Transverse colon (tissue), 4 donors: ENCODE measurements around the gene FAM120B. TPM values are rescaled to one million over a fixed set of nuclear protein-coding genes. Genes with fewer than 3 reads are reported as not detected.

ENCODE experiments used
- DNase-seq: peaks from one replicate; pipeline ENCODE4 v3.0.0-alpha.2; 2019
- H3K27ac ChIP-seq, 4 donors: fragments of 200-600 bp; sonication (generic); 2 replicates each; pipeline ENCODE4 v1.5.1; 2016 to 2018; ENCODE audit warnings: inconsistent platforms in 4 of 4
- H3K27me3 ChIP-seq: fragments of 200-600 bp; sonication (generic); 2 replicates; pipeline ENCODE4 v1.5.1; 2017; ENCODE audit warnings: inconsistent platforms
- H3K36me3 ChIP-seq, 4 donors: fragments of 200-600 bp; sonication (generic); 2 replicates each; pipeline ENCODE4 v1.5.1; 2017 to 2019; ENCODE audit warnings: inconsistent platforms in 4 of 4
- H3K4me1 ChIP-seq, 4 donors: fragments of 200-600 bp; sonication (generic); 2 replicates each; pipeline ENCODE4 v1.5.1; 2017 to 2020; ENCODE audit warnings: inconsistent platforms in 4 of 4
- H3K4me3 ChIP-seq, 4 donors: fragments of 200-600 bp; sonication (generic); 1 replicate in 1 of 4; 2 replicates in 3 of 4; pipeline versions ENCODE4 v1.5.1 to v1.6.1; 2017 to 2019; ENCODE audit warnings: inconsistent platforms in 4 of 4
- H3K9me3 ChIP-seq, 2 donors: fragments of 200-600 bp; sonication (generic); 2 replicates each; pipeline ENCODE4 v1.5.1; 2017 to 2019; ENCODE audit warnings: inconsistent platforms in 2 of 2
- CTCF ChIP-seq, 5 experiments: fragments of 200-600 bp in 3 of 5; fragments of 450-650 bp in 2 of 5; sonication (generic) in 3 of 5; IDR thresholded peaks; 1 replicate in 2 of 5; 2 replicates in 3 of 5; pipeline ENCODE4 v1.5.1; 2016 to 2017; ENCODE audit warnings: antibody characterized with exemption in 5 of 5, inconsistent platforms in 3 of 5, mild to moderate bottlenecking in 2 of 5, moderate library complexity in 1 of 5
- EP300 ChIP-seq: sonication (generic); formaldehyde crosslinking; IDR thresholded peaks from one replicate; pipeline ENCODE4 v1.6.1; 2017; ENCODE audit warnings: antibody characterized with exemption, low read depth
- POLR2A ChIP-seq: fragments of 450-650 bp; IDR thresholded peaks from one replicate; pipeline ENCODE4 v1.6.1; 2016; ENCODE audit warnings: antibody characterized with exemption, mild to moderate bottlenecking, moderate library complexity
- POLR2AphosphoS5 ChIP-seq, 3 donors: sonication (generic); formaldehyde crosslinking; IDR thresholded peaks; one replicate each; pipeline ENCODE4 v1.6.1; 2016; ENCODE audit warnings: antibody characterized with exemption in 3 of 3
- WGBS, 2 donors: methylation state at CpG; one replicate each; pipeline ENCODE4 v1.1.5; 2018; ENCODE audit warnings: low coverage in 1 of 2; 5-methylcytosine and 5-hydroxymethylcytosine counted together
- in situ Hi-C, 4 donors: fragments of 200-750 bp; cut with MboI; loops; one replicate each; pipeline versions ENCODE4 v1.15.0 to v1.15.1; 2017; ENCODE audit warnings: low sequenced_read_pairs in 3 of 4, low pct_ligation_motif_present in 1 of 4, low pct_unique_long_range_greater_than_20kb in 1 of 4
- intact Hi-C: fragments of 100-400 bp; cut with DNase I; formaldehyde crosslinking; loops from one replicate; pipeline ENCODE4 v1.15.1; 2023; ENCODE audit warnings: low total_unique reads
- total RNA-seq, 4 donors: library from RNA; depleted of rRNA; stranded (reverse); fragments of >200 nt; gene quantifications; one replicate each; pipeline ENCODE4 v1.1.0, GENCODE V29; 2016

The FAM120B gene
- total RNA-seq, 4 donors from 2014 or later = 24.7 to 35.9 (median 26.7) TPM

- intact Hi-C loops (no loop called here), in situ Hi-C loops (no loop called here)
- Histone ChIP-seq H3K27ac (no peak overlapping the region), H3K27me3 (peaks cover 19% of the 10 kb centered on the region), H3K36me3 (no peaks in the 10 kb centered on the region), H3K4me1 (peaks cover 6 to 32% (median 19%) of the 10 kb centered on the region in 4 donors), H3K4me3 (no peak overlapping the region), H3K9me3 (no peaks in the 10 kb centered on the region)
- TF ChIP-seq CTCF (IDR thresholded peaks at IDR 0.05) = no peak
- TF ChIP-seq EP300 = no peak
- no peak for TF ChIP-seq POLR2A
- TF ChIP-seq POLR2AphosphoS5 (IDR thresholded peaks at IDR 0.05) = no peak
- 94 to 100% methylated on average over 1 to 51 of the region's 60 CpGs for WGBS, 2 donors
- DNase-seq = no peak
Observed at GRCh38 chr6:170283212-170284081, 23.1 kb upstream of the FAM120B start.

DNA sequence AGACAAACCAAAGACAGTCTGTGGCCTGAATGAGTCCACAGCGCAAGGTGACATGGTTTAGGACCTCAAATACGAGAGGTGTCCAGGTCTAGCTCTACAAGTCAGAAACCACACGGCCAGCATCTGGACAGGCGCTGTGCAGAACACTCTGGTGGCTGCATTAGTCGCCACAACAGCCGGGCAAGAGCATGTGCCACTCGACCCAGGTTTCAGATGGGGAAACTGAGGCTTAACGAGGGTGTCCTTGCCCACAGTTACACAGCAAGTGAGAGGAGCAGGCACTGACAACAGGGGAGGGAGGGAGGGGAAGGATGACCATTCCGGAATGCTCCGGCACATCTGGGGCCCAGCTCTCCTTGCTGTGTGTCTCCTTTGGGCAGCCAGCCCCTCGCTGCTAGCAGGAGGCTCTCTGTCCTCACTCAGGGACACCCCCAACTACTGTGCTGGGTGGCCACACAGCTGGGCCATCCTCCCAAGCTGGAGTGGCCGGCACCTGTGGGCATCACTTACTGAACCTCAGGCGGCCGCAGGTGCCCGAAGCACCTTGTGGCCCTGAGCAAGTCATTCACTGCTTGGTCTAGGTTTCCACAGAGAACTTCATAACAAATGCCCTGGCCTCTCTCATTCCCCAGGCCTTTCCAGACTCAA is 22.3 kb upstream of the FAM120B start:
- intact Hi-C loops (no loop called here), in situ Hi-C loops (no loop called here)
- peaks cover 6 to 32% (median 27%) of the 10 kb centered on the region in 4 donors for H3K4me1 ChIP-seq
- 89% methylated on average over 15 of the region's 15 CpGs; no CpG with 5 or more reads in 1 of the 2 donors for WGBS, 2 donors
- H3K27ac ChIP-seq = no peak overlapping the region
- no peak for TF ChIP-seq POLR2A
- no peak for TF ChIP-seq POLR2AphosphoS5 (IDR thresholded peaks at IDR 0.05)
- no peak for TF ChIP-seq EP300
- TF ChIP-seq CTCF (IDR thresholded peaks at IDR 0.05) = no peak
- H3K4me3 ChIP-seq = no peak overlapping the region
- no peaks in the 10 kb centered on the region for H3K9me3 ChIP-seq
- DNase-seq = no peak
- no peaks in the 10 kb centered on the region for H3K36me3 ChIP-seq
- peaks cover 27% of the 10 kb centered on the region for H3K27me3 ChIP-seq

DNA sequence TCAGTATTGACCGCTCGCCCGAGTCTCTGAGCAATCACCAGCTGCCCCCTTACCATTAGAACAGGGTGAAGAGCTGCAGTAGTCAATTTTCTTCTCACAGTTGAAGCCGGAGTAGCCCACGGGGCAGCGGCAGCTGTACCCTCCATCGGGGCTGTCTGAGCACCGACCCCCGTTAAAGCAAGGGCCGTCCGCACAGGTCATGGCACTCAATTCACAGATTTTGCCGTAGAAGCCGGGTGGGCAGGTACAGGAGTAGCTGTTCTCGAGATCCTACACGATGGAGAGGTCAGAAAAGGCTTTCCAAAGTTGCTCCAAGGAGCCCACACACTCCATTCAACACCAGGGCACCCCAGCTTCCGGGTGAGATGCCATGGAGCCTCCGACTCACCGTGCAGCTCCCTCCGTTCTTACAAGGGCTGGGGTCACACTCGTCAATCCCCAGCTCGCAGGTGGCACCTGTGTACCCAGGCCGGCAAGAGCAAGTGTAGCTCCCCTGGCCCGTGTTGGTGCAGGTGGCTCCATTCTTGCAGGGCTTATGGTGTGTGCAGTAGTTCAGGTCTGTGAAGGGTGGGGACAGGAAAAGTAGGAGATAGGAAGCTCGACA is 21.6 kb upstream of the FAM120B start:
- in situ Hi-C loops (no loop called here), intact Hi-C loops (no loop called here)
- Histone ChIP-seq H3K27ac (no peak overlapping the region), H3K27me3 (peaks cover 35% of the 10 kb centered on the region), H3K4me3 (no peak overlapping the region), H3K36me3 (no peaks in the 10 kb centered on the region), H3K9me3 (no peaks in the 10 kb centered on the region), H3K4me1 (peaks cover 9 to 34% (median 30%) of the 10 kb centered on the region in 4 donors)
- no peak for DNase-seq
- no peak for TF ChIP-seq POLR2AphosphoS5 (IDR thresholded peaks at IDR 0.05)
- TF ChIP-seq CTCF (IDR thresholded peaks at IDR 0.05) = no peak
- TF ChIP-seq POLR2A = no peak
- no peak for TF ChIP-seq EP300
- WGBS, 2 donors = 89% methylated on average over 24 of the region's 24 CpGs; no CpG with 5 or more reads in 1 of the 2 donors

DNA sequence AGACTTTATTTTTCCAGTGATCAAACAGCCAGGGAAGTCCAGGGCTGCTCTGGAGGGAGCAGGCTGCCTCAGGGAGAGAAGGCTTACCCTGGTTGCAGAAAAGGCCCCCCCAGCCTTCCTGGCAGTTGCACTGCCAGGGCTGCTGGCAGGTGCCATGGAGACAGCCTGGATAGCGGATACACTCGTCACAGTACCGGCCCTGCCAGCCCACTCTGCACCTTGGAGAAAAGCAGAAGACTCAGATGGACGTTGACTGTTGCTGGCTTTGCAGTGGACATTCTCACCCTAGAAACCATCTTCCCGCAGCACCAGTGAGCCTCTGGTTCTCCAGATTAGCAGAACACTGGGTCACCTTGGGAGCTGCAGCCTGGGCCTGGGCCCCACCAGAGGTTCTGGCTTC is 21.1 kb upstream of the FAM120B start:
- WGBS, 2 donors = 86% methylated on average over 5 of the region's 5 CpGs; no CpG with 5 or more reads in 1 of the 2 donors
- Histone ChIP-seq H3K36me3 (no peaks in the 10 kb centered on the region), H3K27me3 (peaks cover 37% of the 10 kb centered on the region), H3K4me1 (peaks cover 9 to 39% (median 27%) of the 10 kb centered on the region in 4 donors), H3K9me3 (no peaks in the 10 kb centered on the region), H3K27ac (peak overlapping the region in 1 of 4 donors; percentile 86), H3K4me3 (no peak overlapping the region)
- in situ Hi-C loops = no loop called here
- intact Hi-C loops = no loop called here
- DNase-seq = no peak
- TF ChIP-seq POLR2A (no peak), POLR2AphosphoS5 (IDR thresholded peaks at IDR 0.05) (no peak), CTCF (IDR thresholded peaks at IDR 0.05) (no peak), EP300 (no peak)
